Measurements from ENCODE around the gene SBK2. TPM values are rescaled to one million over a fixed set of nuclear protein-coding genes. Genes with fewer than 3 reads are reported as not detected.
A peak's percentile ranks its signal among the peaks of the same experiment; 100 is the strongest.

Gene SBK2
- total and polyA plus RNA-seq, 9 of the 15 experiments (the other 6 are each of a cell fraction or from before 2014, with no cell fraction given), result not detected

DNA sequence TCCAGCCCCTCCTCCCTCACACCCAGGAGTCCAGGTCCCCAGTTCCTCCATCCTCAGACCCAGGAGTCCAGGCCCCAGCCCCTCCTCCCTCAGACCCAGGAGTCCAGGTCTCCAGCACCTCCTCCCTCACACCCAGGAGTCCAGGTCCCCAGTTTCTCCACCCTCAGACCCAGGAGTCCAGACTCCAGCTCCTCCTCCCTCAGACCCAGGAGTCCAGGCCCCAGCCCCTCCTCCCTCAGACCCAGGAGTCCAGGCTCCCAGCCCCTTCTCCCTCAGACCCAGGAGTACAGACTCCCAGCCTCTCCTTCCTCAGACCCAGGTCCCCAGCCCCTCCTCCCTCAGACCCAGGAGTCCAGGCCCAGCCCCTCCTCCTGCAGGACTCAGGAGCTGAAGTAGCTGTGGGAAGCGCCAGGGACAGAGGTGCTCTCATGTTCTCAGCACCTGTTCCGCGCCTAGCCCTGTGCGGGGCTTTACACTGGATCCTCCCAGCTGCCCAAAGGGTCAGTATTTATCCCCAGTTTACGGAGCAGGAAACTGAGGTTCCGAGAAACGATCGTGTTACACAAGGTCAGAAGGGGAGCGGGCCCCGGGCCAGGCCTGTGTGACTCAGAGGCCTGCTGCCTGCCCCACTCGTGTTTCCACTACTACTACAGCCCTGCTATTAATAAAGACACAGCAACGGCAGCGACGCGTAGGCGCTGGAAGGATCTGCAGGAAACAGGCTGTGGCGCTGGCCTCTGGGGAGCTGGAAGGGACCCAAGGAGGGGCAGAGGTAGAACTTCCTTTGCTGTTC is 10.1 kb upstream of the SBK2 start:
- Histone ChIP-seq H2AFZ (ENCODE audit: low read depth, low read length) (peak overlapping the region; percentile 83), H3K4me2 (ENCODE audit: insufficient read depth, low read length) (peak overlapping the region; percentile 27), H3K36me3 (ENCODE audit: control insufficient read depth, insufficient read depth, low read length) (no peaks in the 10 kb centered on the region), H3K27me3 (ENCODE audit: control insufficient read depth in 2 of 2, insufficient read depth in 2 of 2, low read length in 2 of 2) (no peaks in the 10 kb centered on the region), H3K79me2 (ENCODE audit: control insufficient read depth, insufficient read depth, low read length) (no peaks in the 10 kb centered on the region), H3K4me3 (no peak overlapping the region), H3K27ac (ENCODE audit: extremely low read depth, low read depth, low read length) (peak overlapping the region; percentile 56; the same call in 2 of the 3 replicates), H3K9ac (ENCODE audit: insufficient read depth in 1 of 2, low read depth in 2 of 2, low read length in 2 of 2) (peak overlapping the region; percentile 32 to 87; a peak in 3 of 4 replicates), H3K9me1 (ENCODE audit: control insufficient read depth, insufficient read depth, low read length) (peaks cover 4% of the 10 kb centered on the region), H3K4me1 (replicated peaks in 1 of 2; ENCODE audit: control insufficient read depth in 2 of 2, insufficient read depth in 2 of 2, low read length in 2 of 2) (peaks cover 44 to 51% of the 10 kb centered on the region in 2 experiments), H3K9me3 (replicated peaks; ENCODE audit: control insufficient read depth, insufficient read depth, low read depth, low read length) (no peaks in the 10 kb centered on the region), H4K20me1 (replicated peaks; ENCODE audit: control insufficient read depth, insufficient read depth, low read length) (no peaks in the 10 kb centered on the region)
- BruUV-seq (replicated peaks), result no TSS peak
- ChIA-PET CTCF (ENCODE audit: low intra/inter-chr PET ratio) (interaction anchor here (0.6 kb wide), 1 partner anchor 181 kb away, joined by 3 read pairs; no protein-coding TSS in a partner anchor), POLR2A (interaction anchor here (0.6 to 1.3 kb wide), 4 partner anchors 11 to 231 kb away, joined by 3 to 4 read pairs (median 3); no protein-coding TSS in a partner anchor)
- ATAC-seq (peak; percentile 63), FAIRE-seq (peak; percentile 76), DNase-seq (ENCODE audit: extremely low read depth in 1 of 4, low spot score in 3 of 4) (peak; percentile 60 to 80 (median 63))
- intact Hi-C loops (cut with micrococcal nuclease), result no loop called here
- in situ Hi-C loops (cut with MboI), result no loop called here
- WGBS (ENCODE audit: insufficient coverage, low coverage, missing lambda C conversion rate), result 33% methylated on average over 10 of the region's 17 CpGs
- TF ChIP-seq GATAD2B (IDR thresholded peaks at IDR 0.05; ENCODE audit: borderline replicate concordance) (peak; percentile 19; the same call in 1 of the 2 replicates), MAZ (CRISPR knock-in tag; conservative IDR thresholded peaks at IDR 0.05 in 1 of 2, IDR thresholded peaks at IDR 0.05 in 1 of 2) (peak in 1 of 2 experiments; percentile 28; a peak in 1 of 4 replicates), SRF (CRISPR knock-in tag; IDR thresholded peaks at IDR 0.05) (no peak), CCNT2 (IDR thresholded peaks at IDR 0.05; ENCODE audit: borderline replicate concordance, extremely low read depth, insufficient read length, low read depth, low read length) (no peak), MEF2D (tag; conservative IDR thresholded peaks at IDR 0.05; ENCODE audit: low read depth) (peak; percentile 58; the same call in 1 of the 2 replicates), TEAD1 (CRISPR knock-in tag; IDR thresholded peaks at IDR 0.05) (no peak), SMAD3 (CRISPR knock-in tag; conservative IDR thresholded peaks at IDR 0.05) (no peak), SNIP1 (IDR thresholded peaks at IDR 0.05; ENCODE audit: low read depth) (no peak), RBM25 (IDR thresholded peaks at IDR 0.05; ENCODE audit: low read depth, low read length, severe bottlenecking) (peak; percentile 46), ZNF121 (CRISPR knock-in tag; conservative IDR thresholded peaks at IDR 0.05) (peak; percentile 24; the same call in 1 of the 2 replicates), NFYB (IDR thresholded peaks at IDR 0.05; ENCODE audit: extremely low read depth, insufficient read length) (no peak), MTA3 (IDR thresholded peaks at IDR 0.05; ENCODE audit: borderline replicate concordance) (peak; percentile 58; the same call in 1 of the 2 replicates), TEAD4 (IDR thresholded peaks at IDR 0.05; ENCODE audit: low read length) (peak; percentile 8; the same call in 1 of the 2 replicates), TEAD4 (CRISPR knock-in tag; IDR thresholded peaks at IDR 0.05; ENCODE audit: borderline replicate concordance) (no peak), TAF7 (tag; IDR thresholded peaks at IDR 0.05) (no peak)
- TF ChIP-seq, protein P1, sequence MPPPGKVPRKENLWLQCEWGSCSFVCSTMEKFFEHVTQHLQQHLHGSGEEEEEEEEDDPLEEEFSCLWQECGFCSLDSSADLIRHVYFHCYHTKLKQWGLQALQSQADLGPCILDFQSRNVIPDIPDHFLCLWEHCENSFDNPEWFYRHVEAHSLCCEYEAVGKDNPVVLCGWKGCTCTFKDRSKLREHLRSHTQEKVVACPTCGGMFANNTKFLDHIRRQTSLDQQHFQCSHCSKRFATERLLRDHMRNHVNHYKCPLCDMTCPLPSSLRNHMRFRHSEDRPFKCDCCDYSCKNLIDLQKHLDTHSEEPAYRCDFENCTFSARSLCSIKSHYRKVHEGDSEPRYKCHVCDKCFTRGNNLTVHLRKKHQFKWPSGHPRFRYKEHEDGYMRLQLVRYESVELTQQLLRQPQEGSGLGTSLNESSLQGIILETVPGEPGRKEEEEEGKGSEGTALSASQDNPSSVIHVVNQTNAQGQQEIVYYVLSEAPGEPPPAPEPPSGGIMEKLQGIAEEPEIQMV (tag; conservative IDR thresholded peaks at IDR 0.05; ENCODE audit: low read depth), result no peak
- TF ChIP-seq, protein P2, sequence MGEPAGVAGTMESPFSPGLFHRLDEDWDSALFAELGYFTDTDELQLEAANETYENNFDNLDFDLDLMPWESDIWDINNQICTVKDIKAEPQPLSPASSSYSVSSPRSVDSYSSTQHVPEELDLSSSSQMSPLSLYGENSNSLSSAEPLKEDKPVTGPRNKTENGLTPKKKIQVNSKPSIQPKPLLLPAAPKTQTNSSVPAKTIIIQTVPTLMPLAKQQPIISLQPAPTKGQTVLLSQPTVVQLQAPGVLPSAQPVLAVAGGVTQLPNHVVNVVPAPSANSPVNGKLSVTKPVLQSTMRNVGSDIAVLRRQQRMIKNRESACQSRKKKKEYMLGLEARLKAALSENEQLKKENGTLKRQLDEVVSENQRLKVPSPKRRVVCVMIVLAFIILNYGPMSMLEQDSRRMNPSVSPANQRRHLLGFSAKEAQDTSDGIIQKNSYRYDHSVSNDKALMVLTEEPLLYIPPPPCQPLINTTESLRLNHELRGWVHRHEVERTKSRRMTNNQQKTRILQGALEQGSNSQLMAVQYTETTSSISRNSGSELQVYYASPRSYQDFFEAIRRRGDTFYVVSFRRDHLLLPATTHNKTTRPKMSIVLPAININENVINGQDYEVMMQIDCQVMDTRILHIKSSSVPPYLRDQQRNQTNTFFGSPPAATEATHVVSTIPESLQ (CRISPR knock-in tag; IDR thresholded peaks at IDR 0.05), result 0 out of 2 replicates have a peak, but pooled peaks have one; percentile 48
